ENCODE measurements around the gene EED.
"Not testable (repeated sequence)": the region's sequence is repeated elsewhere in the genome, so short reads cannot be mapped to it uniquely, and the experiment has no call there.

Gene EED

DNA sequence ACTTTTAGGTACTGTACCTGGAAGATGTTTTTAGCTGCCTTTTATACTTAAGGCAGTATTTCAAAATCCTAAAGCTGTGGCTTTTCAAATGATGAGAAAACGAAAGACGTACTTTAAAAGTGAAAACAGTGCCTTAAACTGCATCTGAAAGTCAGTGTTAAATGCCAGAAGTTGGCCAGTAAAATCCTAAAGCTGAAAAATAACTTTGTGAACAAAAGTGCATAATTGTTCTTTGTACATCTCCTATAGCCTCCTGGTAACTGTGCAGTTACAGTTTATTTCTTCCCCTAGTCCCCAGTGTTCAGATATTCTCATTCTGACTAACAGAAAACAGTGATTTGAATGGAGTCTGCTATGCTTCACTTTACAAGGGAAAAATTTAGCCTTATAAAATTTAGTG lies 6.8 kb downstream of the EED start:
- DNase-seq: no peak

GRCh38 chr11:86255896-86256295 lies 11.3 kb downstream of the EED start:
- no peak for DNase-seq

DNA sequence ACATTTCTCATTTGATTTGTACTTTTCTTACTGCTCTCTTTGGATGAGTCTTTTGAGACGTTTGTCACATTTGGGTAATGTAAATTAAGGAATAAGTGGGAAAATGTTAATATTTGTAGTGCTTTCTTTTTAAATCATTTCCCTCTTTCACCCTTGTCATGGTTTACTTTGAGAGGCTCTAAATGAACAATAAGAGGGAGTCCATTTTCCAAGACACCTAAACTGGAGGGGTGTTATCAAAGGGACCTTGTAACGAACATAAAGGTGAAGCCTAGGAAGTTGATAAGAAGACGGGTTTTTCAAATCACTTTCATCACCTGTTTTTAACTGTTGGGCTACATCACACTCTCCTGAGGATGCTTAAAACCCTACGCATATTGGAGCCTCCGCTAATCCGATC lies 12.1 kb downstream of the EED start:
- DNase-seq: no peak

DNA sequence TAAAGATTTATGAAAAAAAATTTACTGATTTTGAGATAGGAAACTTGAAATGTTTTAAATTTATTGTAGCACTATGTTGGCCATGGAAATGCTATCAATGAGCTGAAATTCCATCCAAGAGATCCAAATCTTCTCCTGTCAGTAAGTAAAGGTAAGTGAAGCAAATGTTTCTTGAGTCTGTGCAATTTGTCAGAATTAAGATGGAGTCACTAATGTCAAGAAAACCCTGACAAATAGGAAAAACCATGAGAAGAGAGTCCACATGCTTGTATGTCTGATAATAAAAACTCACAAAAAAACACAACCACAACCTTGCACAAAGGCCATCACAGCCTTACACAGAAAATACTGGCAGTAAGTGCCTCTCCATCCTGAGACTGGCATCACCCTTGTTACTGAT lies 12.9 kb downstream of the EED start:
- DNase-seq: no peak

DNA sequence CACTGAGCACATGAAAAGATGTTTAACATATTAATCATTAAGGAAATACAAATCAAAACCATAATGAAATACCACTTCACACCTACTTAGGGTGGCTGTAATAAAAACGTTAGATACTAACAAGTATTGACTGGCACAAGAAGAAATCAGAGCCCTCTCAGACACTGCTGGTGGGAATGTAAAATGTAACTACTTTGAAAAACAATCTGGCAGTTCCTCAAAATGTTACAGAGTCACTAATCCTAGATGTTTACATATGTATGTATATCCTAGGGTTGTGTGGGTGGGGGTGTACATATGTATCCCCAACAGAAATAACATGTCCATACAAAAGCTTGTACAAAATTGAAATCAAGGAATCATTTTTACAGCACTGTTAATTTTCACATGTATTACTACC lies 15.2 kb downstream of the EED start:
- DNase-seq: no peak

- DNase-seq: no peak
Observed at GRCh38 chr11:86261328-86261727, 16.8 kb downstream of the EED start.

DNA sequence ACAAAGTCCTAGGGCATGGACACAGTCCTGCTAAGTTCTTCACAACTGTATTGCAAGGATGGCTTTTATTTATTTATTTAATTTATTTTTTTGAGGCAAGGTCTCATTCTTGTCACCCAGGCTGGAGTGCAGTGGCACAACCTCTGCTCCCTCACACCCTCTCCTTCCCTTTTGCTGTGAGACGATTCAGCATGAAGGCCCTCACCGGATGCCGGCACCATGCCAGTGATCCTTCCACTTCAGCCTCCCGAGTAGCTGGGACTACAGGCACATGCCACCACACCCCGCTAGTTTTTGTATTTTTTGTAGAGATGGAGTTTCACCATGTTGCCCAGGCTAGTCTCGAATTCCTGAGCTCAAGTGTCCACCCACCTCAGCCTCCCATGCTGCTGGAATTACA lies 17.8 kb downstream of the EED start:
- DNase-seq: no peak

DNA sequence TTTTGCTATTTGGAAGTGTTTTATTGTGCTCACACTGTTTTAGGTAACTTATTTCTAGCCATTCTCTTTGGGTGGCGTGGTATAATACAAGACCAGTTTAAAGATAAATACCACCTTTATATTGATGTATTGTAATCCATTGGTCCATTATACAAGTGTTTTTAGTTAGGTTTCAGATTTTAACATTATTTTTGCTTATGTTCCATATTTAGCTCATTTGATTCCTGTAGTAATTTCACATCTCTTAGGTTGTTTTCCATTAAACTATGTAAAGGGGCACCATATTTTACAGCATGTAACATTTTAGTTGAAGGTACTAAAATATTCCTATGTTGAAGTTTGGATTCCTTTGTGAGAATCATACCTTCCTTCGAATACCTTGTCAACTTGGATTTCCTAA lies 20.1 kb downstream of the EED start:
- no peak for DNase-seq

DNA sequence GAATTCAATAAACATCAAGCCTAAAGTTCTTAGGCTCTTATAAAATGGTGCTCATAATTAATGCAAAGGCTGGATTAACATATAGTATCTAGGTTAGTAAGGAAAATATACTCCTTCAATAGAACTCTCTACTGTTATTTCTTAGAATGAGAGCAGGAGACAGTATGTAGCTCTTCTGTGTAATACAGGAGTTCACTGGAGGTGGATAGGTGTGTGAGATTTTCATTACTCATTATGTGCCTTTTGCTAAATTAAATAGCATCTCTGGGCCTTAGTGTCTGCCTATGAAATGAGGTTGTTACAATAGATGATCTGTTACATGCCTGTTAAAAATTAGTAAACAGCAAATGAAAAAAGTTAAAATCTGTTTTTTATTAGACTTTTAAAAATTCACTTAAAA lies 20.6 kb downstream of the EED start:
- no peak for DNase-seq

- DNase-seq: no peak
Observed at GRCh38 chr11:86269645-86270044, 25.1 kb downstream of the EED start.

DNA sequence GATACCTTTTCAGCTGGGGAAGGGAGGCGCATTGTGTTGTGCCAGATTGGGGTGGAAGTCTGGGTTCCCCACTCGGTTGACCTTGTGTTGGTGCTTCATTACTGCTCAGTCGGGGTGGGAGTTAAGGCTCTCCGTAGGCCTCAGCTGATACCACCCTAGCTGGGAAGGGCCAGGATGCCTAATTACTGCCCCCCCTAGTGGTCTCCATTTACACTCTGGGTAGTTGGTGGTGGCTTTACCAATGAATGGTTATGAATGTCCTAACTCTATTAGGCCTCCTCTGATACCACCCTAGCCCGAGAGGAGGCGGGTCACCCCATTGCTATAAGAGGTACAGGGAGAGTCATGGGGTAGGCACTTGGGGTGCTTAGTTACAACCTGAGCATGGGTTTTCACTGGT lies 29.9 kb downstream of the EED start:
- no peak for DNase-seq

DNA sequence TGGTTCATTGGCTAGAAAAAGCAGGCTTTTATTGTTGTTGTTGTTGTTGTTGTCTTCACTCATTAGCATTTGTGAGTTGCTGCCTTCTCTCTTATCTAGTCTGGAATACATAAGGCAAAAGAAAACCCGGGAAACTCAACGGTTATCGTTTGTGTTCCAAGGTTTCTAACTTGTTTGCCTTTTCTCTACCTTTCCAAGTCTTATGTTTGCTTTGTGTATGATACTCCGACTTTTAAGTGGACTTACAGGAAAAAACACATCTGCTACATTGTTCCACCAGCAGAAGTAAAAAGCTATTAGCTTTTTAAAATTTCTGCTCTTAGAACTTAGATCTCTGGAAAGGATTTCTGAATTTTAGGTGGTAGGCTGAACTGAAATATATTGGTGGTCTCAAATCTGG lies 30.4 kb downstream of the EED start:
- no peak for DNase-seq

DNA sequence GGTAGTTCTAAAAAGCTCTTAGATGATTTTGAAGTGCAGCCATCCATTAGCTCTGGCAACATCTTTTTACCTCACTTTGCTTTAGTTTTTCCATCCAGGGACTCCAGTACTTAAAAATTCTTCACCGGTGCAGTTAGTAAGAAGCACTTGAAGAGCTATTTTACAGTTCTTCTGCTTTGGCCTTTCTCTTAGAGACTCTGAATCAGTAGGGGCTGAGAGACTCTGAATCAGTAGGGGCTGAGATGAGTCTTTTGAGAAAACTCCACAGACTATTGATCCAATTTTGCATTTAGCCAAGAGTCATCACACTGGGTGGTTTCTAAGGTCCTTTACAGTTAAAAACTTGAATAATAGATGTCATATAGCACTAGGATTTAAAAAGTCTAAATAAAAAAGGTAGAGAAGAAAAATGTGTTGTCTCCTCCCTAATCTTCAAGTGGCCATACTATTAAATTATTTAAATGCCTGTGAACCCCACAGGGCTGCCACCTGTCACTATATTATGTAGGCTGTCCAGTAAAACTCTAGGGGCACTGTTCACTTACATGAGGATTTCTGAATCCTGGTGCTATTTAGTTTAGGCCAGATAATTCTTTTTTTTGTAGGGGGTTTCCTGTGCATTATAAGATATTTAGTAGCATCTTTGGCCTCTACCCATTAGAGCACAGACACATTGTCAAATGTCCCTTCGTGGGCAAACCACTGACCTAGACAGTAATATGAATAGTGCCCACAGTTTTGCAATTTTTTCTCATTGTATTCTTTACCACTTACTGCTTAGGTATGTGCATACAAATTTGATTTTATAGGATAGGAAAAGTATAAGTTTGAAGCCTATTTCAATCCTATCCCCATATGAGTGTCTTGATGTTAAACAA lies 31.2 kb downstream of the EED start:
- no peak for DNase-seq

GRCh38 chr11:86277741-86278140 lies 33.2 kb downstream of the EED start:
- no peak for DNase-seq

GRCh38 chr11:86278226-86278625 lies 33.7 kb downstream of the EED start:
- DNase-seq: no peak

GRCh38 chr11:86279747-86280146 lies 35.2 kb downstream of the EED start:
- no peak for DNase-seq

GRCh38 chr11:86287468-86287796 lies 42.9 kb downstream of the EED start:
- DNase-seq: no peak

- DNase-seq: peak; percentile 3
Observed at GRCh38 chr11:86288776-86289507, 44.4 kb downstream of the EED start.

- not testable (repeated sequence) for DNase-seq
Observed at GRCh38 chr11:86289508-86290280, 45.1 kb downstream of the EED start.

DNA sequence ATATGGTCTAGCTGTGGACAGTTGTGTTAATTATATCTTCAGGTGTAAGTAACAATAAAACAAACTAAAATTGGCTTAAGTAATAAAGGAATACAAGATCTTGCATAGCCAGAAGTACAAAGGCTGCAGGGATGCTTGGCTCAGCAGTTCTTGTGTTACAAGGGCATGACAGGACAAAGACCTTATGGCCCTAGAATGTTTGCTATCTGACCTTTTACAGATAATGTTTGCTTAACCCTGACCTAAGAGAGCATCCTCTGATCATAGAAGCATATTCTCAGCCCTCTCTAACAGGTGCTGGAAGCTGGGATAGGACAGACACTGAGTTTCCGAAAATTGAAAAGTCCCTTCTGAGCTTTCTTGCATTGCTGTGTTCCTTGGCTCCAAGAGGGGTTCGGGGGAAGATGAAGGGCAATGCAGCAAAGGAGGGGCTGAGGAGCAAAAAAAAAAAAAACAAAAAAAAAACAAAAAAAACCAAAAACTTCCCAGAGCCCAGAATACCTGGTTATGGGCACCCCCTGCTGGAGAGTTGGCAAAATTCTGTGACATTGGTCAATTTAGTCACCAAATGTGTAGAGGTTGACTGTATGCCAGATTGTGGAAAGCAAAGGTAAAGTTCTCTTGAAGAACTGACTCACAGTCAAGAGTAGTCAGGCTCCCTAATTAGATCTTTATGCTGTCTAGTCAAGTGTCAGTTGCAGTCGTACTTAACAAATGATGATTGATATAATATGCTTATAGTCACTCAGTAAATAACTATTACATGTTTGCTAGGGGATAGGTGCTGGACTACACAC lies 47.1 kb downstream of the EED start:
- peak; percentile 63 for DNase-seq

GRCh38 chr11:86292912-86293616 lies 48.5 kb downstream of the EED start:
- DNase-seq: peak; percentile 53

- no peak for DNase-seq
Observed at GRCh38 chr11:86294026-86294425, 49.5 kb downstream of the EED start.
